ENCODE measurements around the gene GLS2.
"Not testable (repeated sequence)": the region's sequence is repeated elsewhere in the genome, so short reads cannot be mapped to it uniquely, and the experiment has no call there.

The GLS2 gene

DNA sequence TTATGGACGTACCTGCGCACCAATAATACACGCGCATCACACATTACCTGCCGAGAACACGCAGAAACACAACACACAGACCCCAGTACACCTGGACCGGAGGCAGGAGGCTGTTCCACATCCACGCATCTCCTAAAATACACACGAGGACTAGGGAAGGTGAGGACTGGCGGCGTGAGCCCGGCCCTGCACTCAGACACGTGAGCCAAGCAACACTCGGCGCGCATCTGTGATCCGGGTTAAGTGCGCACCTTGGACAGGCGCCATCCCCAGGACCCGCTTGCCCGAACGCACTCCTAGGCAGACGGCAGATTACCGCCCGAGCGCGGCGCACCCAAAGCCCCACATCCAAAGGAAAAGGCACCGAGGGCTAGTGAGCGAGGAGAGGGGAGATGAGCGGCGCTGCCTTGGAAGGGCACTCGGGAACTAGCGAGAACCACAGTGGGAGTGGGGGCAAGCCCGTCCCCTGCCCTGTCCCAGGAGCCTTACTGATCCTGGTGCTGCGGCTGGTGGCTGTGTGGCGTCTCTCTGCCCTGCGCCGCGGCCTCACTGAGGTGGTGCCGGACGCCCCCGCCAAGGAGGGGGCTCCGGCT lies 417 bp downstream of the GLS2 start:
- no peak for DNase-seq

DNA sequence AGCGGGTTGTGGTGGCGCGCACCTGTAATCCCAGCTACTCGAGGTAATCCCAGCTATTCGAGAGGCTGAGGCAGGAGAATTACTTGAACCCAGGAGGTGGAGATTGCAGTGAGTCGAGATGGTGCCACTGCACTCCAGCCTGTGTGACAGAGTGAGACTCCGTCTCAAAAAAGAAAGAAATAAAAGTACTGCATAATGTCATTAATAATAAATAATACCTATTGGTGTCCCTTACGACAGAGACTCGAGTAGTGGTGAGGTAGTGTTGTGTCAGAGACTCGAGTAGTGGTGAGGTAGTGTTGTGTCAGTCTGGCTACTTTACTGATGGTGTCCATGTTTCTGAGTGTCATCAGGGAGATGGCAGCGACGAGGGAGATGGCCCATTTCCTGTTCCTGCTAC lies 1.3 kb downstream of the GLS2 start:
- no peak for DNase-seq

DNA sequence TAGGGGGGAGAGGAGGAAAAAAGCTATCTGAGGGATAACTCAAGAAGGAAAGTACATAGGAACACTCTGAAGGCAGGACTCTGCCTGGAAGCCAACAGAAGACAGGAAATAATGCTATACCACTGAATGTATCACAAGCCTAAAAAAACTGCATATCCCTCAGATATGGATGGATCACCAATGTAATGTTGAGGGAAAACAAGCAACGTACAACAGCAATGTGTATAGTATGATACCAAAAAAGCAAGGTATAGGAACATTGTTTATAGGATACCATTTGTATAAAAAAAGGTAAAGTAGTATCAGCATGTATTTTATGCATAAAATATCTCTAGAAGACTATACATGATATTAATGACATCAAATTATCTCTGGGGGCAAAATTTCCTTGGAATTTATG lies 3.4 kb downstream of the GLS2 start:
- no peak for DNase-seq

GRCh38 chr12:56479625-56480024 lies 8.3 kb downstream of the GLS2 start:
- no peak for DNase-seq

DNA sequence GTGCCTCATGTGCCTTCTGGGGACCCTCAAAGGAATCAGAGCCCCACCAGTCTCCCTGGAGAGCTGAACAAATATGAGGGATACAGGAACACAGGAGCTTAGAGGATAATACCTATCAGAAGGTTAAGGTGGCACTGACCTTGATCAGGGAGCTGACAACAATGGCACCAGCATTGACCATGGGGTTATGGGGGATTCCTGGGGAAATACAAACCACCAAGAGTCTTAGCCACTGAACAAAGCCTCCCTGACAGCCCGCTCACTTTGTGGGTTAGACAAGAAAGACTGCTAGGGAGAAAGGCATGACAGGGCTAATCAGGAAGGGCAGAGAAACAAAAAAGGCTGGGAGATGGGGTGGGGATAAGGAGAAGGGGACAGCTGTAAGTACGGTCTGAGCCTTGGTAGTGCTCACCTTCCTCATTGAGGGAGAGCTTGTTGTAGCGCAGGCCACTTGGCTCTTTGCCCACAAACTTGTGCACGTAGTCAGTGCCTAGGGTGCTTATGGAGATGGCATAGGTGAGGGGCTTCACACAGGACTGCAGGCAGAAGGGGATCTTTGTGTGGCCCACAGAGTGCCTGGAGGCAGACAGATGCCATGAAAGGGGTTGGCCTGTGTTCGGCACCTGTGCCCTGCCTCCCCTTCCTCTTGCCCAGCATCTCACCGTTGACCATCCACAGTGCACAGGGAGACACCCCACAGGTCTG lies 10.3 kb downstream of the GLS2 start:
- DNase-seq, result no peak

- DNase-seq, result no peak
These were observed 11.0 kb downstream of the GLS2 start for GRCh38 chr12:56476972-56477432.

DNA sequence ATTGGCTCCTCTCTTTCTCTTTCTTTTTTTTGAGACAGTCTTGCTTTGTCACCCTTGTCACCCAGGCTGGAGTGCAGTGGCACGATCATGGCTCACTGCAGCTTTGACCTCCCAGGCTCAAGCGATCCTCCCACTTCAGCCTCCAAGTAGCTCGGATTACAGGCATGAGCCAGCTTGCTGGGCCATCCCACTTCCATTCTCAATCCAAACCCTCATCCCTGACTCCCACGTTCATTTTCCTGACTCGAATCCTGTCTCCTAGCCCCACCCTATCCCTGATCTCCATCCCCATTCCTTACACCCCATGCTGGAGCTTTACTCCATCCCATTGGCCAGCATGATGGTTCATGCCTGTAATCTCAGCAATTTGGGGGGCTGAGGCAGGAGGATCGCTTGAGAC lies 11.8 kb downstream of the GLS2 start:
- no peak for DNase-seq

- no peak for DNase-seq
These were observed 13.6 kb downstream of the GLS2 start for GRCh38 chr12:56474389-56474788.

GRCh38 chr12:56469007-56469930 lies 18.7 kb downstream of the GLS2 start:
- DNase-seq, result peak; percentile 20

- peak; percentile 96 for DNase-seq
These were observed 19.6 kb downstream of the GLS2 start, which contains the start of gene SPRYD4 for GRCh38 chr12:56468216-56469006. Gene SPRYD4, plus strand, starts transcription at chr12:56468578. Its CDS starts 14 bp downstream, at chr12:56468592.

- DNase-seq, result no peak
These were observed 25.4 kb downstream of the GLS2 start for GRCh38 chr12:56462565-56462964.

- no peak for DNase-seq
These were observed 26.5 kb downstream of the GLS2 start for GRCh38 chr12:56461235-56462159.

- DNase-seq, result no peak
These were observed 30.1 kb downstream of the GLS2 start for GRCh38 chr12:56457817-56458216.

DNA sequence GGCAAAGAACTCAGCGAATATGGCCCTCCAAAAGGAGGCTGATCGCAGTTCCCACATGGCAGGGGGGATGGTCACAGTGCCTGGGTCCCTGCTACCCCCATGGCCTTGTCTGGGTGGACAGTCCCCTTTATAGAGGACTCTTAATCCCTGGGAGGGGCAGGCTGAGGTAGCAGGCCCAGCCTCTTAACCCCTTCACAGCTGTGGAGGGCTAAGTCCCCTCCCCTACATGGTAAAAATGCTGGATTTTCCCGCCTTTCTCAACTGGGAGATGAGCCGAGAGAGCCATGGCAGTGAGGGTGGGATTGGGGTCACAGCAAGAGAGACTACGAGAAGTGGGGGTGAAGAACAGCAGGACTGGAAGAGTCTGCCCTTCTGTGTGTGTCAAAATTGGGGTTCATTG lies 33.4 kb downstream of the GLS2 start, which contains the start of gene MIP:
MIP (minus strand) TSS at position 101 of the 400 bp plus-strand sequence; CDS start at position 57, 44 bp downstream.
- DNase-seq, result no peak

DNA sequence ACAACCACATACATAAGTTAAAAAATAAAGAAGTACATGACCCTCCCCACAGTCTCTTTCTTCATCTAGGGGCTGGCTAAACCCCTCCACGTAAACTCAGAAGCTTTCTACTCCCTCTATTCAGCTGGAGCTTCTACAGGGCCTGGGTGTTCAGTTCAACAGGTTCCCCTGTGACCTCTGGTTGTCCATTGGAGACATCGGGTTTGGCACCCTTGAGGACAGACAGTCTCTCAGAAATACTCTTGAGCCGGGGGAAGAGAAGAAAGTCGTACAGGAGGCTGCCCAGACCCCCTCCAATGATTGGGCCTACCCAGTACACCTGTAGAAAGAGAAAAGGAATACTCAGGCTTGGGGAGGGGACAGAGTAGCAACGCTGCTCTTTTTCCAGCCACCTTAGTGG lies 36.8 kb downstream of the GLS2 start:
- DNase-seq, result no peak

GRCh38 chr12:56450241-56450640 lies 37.7 kb downstream of the GLS2 start:
- DNase-seq, result no peak

DNA sequence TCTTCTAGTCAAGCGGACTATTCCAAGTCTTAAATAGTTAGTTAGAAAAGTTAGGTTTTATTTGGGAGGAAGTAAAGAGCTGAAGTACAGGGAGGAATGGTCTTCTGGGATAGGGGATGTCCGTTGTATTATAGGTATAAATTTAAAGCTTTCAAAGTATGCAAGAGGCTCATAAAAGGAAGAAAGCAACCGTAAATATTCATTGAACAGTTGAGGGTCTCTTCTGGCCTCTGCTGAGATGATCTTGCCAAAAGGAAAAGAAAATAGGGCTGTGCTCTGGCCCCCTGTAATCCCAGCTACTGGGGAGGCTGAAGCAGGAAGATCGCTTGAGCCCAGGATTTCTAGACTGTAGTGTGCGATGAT lies 38.4 kb downstream of the GLS2 start:
- no peak for DNase-seq

- peak; percentile 91 for DNase-seq
These were observed 38.9 kb downstream of the GLS2 start, which contains the start of gene TIMELESS for GRCh38 chr12:56448860-56449621. Gene TIMELESS, minus strand, starts transcription at chr12:56449426. Its CDS starts 15,256 bp downstream, at chr12:56434170.

GRCh38 chr12:56443208-56443607 lies 44.8 kb downstream of the GLS2 start:
- DNase-seq, result not testable (repeated sequence)

DNA sequence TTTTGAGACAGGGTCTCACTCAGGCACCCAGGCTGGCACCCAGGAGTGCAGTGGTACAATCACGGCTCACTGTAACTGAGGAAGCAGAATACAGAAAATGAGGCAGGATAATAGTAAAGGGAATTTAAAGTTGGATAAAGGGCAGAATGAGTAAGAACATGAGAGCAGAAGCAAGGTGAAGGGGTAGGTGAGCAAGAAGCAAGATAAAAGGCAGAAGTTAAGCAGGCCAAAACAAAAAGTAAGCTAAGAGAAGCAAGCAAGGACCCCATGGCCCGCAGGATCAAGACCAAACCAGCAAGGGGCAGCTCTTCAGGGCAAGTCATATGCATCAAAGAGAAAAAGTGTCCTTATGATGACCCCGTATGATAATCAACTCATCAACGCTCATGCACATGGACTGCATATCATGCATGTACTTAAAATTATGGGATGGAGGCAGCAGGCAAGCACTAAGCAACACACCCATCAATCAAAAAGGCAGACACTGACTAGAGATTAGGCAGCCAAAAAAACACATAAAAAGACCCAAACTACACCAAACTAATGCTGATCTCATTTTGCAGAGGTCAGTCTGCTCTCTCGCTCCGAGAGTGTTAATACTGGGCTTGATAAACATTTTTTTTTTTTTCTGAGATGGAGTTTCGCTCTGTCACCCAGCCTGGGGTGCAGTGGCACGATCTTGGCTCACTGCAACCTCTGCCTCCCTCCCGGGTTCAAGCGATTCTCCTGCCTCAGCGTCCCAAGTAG lies 50.4 kb downstream of the GLS2 start:
- DNase-seq, result no peak

Data from activated CD4-positive, alpha-beta T cell treated with anti-CD3 and anti-CD28 coated beads, Interleukin-10, Interleukin-2, amounts not matched to agents 100 ng/mL and 50 ng/mL, durations not matched to agents 16 hours and 8 hours (primary cell).